COLO668 (cell line): ENCODE data around the gene FAM13A.
"Not testable (repeated sequence)": the region's sequence is repeated elsewhere in the genome, so short reads cannot be mapped to it uniquely, and the experiment has no call there.

Source experiments
- DNase-seq: peaks from one replicate; lab custom pipeline; 2025; ENCODE audit not compliant: unreplicated experiment; lab: John Stamatoyannopoulos, UW

The FAM13A gene

DNA sequence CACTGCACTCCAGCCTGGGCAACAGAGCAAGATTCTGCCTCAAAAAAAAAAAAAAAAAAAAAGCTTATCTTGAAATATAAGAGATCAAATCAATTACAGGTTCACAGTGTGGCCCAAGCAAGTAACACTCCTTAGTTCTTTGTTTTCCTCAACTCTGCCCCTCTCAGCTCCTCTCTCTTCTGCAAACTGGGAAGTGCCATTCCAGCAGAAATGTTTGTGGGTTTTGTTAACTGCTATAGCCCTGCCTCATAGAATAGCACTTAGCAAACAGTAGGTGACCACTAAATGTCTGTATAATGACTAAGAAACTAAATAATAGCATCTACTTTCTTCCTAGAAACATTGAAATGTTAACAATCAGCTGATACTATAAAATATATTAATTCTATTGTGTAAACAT is 199.4 kb downstream of the FAM13A start:
- no peak for DNase-seq

- DNase-seq = no peak
Observed at GRCh38 chr4:88854481-88854880, 202.5 kb downstream of the FAM13A start.

- DNase-seq = not testable (repeated sequence)
Observed at GRCh38 chr4:88853583-88853982, 203.4 kb downstream of the FAM13A start.

DNA sequence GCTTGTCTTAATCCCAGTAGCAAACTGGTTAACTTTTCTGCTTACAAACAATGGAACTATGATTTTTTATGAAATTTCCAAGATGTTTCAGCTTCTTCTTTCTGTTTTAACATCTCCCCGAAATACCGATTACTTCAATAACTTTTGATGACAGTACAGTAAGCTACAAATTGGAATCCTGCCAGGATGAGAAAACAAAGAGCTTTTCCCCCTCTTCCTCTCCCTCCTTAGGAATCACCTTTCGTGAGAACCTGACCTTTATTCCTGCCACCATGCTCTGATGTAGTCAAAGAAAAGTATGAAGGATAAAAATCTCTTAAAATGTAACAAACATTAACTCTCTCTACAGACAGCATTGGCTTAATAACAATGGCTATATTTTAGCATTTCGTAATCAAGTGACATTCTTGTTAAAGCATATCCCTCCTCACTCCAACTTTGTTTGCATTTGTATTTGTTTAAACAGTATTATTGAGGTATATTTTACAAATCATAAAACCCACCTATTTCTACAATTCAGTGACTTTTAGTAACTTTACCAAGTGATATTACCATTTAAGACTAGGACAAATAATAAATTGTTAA is 210.7 kb downstream of the FAM13A start:
- DNase-seq = no peak

DNA sequence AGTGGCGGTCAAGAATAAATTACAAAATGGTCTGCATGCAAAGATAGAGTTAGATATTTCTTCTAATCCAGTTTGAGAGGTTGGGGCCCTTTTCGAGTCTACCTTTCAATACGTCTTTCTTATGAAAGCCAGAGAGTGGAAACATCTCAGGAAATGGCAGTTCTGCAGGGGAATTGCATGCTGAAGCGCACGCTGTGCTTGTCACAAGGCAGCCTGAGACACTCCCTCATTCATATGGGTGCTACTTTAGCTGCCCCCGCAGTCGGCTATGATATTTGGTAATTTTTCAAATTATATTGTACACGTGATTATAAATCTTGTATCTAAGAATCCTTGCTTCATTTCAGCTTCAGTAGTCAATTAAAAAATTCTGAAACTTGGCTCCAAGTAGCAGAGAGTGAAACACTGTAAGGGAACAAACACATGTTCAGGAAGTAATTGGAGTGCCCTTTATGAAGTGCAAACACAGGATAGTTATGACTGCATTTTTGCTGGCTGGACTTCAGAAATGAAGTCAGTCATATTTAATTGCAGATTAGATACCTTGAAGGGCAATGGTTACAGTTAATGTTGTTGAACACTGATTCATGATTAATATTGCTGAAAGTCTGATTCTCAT is 213.8 kb downstream of the FAM13A start:
- no peak for DNase-seq

DNA sequence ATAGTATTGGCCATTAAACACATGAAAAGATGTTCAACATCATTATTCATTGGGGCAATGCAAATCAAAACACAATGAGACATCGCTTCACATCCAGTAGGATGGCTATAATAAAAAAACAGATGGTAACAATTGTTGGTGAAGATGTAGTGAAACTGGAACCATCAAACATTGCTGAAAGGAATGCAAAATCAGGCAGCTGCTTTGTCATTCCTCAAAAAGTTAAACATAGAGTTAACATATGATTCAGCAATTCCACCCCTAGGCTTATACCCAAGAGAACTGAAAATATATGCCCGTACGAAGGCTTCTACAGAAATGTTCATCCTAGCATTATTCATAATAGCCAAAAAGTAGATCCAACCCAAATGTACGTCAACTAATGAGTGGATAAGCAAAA is 215.3 kb downstream of the FAM13A start:
- no peak for DNase-seq

GRCh38 chr4:88836216-88836615 is 220.8 kb downstream of the FAM13A start:
- no peak for DNase-seq

DNA sequence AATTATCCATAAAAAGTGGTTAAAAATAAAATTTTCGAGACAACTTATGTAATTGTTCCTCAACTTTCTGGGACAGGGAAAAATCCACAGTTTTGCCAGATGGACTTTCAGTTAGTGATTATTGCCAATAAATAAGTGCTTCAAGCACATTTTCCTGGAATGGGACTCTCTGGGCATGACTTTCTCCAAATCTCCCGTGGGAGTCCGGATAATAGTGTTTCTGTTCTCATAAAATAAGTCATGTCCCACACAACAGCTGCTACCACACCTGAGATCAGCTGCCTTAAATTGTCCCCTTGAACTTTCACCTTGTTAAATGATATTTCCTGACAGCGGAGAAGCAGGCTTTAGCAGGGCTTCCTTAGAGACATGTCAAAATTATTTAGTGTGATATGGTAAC is 226.0 kb downstream of the FAM13A start:
- DNase-seq = no peak

DNA sequence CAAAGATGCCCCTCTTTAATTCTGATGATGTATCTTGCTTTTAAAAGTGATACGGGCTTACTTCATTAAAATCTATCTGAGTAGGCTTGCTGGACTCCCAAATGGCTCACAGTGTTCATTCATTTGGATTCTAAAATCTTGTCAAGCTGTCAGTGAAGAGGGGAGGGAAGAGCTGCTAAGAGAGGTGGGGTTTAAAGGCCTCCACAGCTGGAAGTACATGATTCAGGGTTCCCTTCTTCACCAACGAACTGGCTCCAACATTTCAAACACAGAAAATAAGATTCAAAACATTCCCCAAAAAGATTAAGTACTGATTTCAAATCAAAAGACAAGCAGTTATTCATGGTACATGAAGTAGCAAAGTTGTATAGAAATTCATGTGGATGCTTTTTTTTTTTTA is 226.4 kb downstream of the FAM13A start:
- DNase-seq = no peak

DNA sequence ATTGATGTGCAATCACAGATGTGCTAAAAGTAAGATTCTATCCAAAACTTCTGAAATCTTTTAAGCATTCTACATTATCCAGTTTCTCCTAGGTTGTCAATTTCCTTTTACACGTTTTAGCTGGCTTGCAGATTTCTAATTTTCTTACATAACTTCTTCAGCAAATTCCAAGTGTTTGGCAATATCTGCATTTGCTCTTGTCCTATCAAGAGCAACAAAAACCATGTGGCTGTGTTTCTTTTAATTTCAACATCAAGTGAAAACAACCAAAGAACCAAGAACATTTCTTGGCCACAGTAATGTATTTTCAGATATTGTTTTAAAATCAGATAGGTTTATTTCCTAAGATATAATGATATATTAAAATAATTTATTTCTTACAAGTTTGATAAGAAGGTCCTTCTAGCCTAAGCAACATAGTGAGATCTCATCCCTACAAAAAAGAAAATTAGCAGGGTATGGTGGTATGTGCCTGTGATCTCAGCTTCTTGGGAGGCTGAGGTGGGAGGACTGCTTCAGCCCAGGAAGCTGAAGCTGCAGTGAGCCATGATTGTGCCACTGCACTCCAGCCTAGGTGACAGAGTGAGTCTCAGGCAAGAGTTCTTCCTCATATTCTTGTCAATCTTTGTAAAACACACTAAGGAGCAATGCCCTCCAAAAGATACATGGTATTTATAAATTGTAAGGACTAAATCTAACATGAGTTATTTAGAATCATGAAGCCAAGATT is 228.0 kb downstream of the FAM13A start:
- no peak for DNase-seq

DNA sequence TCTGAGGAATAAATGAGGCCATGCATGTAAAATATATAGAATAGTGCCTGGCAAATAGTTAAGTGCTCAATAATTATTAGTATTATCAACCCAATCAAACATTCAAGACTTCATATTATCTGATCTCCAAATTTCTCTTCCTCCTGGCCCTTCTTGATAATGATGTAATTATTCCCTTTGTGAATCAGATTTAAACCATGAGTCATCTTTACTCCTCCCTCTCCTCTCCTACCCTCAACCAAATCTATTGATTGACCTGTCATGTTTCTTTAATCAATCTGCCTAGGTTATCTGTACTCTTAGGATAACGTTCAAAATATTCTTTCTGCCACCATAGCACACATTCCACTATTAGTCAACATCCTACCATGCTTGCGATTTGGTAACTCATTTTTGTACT is 229.5 kb downstream of the FAM13A start:
- DNase-seq = no peak

DNA sequence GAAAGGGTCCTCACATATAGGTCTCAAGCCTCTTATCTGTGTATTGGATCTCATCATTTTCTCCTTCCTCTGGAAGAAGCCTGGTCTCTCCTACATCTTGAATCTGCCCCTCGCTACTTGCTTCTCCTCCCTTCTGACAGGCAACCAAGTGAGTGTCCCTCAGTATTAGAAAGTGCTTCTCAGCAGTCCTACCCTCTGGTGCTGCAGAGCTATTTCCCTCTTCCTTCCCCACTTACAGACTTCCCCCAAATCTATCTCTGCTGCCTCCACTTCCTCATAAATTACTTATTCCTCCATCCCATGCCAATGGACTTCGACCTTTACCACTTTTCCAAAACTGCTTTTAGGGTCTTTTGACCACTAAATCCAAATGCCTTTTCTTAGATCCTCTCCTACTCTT is 230.2 kb downstream of the FAM13A start:
- DNase-seq = no peak

- DNase-seq = no peak
Observed at GRCh38 chr4:88825931-88826330, 231.1 kb downstream of the FAM13A start.

DNA sequence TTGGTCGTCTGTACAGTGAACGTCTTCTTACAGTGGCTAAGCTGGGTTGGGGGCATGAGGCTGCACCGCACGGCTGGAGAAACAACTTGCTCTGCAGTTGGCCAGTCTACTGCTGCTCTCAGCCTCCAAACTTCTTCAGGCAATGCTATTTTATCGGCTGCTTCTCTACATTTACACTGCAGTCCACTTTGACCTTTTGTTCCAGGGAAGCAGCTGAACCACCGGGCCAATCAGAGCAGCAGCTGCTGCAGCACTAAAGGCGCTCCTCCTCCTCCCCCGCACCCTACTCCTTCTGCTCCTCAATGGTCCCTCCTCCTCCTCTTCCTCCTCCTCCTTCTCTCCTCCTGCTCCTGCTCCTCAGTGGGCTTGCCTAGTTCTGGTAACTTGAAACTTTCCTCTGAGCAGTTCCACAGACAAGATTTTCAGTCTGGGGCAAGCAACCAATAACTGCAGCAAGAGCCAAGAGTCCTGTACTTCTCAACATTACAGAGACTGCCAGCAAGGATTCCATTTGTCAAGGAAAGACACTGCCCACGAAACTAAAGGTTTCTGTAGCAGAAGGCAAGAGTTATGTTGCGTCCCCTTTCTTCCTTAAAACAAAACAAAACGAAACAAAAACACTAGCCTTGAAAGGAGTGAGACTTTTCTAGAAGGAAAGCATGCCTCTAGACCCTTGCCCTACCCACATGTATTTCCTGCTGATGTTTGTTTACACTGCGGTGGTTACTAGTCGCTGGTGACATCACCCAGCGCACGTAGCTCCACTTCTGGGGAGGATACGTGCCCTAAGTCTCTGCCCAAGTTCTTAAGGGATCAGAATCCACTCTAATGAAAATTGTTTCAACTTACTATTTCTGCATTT is 233.7 kb downstream of the FAM13A start:
- peak; percentile 74 for DNase-seq

DNA sequence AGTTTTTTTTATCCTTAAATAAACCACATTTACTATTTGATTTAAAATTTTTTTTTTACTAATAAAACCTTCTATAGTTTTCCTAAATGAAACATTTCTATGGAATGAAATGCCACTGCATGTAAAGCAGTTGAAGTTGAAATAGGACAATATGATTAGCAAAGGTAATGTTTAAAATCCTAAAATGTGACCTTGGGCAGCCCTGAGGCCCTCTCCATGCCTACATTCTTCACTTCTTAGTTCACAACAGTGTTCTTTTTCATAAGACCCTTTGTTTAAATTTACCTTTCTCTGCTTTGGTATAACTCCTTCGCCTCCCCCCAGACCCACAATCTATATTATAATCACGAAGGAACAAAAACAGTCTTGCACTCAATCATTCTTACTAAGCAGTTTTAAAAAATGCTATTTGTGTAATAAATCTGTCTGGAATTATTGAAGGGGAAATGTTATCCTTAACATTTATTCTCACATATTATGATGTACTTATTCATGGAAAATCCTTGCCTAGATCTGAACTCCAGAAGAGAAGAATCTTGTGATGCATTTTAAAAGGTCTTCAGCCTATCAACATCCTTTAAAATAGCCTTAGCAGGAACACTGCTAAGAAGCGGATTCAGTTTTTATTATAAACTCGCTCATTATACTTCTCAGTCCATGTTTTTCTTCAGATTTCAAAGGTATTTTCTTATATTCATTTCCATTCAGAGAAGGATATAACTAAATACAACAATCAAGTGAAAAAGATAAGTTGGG is 234.8 kb downstream of the FAM13A start:
- DNase-seq = no peak

DNA sequence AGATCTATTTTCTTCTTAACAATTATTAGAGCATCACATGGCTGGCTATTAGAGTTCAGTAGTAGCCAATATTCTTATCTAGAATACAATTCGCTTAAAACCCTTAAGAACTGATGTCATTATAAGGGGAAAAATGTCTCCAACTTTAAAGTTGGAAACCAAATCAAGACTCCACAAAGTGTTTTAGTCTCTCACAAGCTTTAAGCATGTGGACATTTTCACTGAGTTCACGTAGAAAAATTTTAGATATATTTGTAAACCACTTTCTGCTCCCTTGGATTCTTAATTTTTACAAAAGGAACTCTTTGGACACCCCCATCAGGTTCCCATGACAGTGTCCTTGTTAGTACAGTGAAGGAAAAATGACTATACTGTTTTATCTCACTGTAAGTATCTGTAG is 235.5 kb downstream of the FAM13A start:
- no peak for DNase-seq

GRCh38 chr4:88820698-88821415 is 236.1 kb downstream of the FAM13A start:
- DNase-seq = peak; percentile 13

DNA sequence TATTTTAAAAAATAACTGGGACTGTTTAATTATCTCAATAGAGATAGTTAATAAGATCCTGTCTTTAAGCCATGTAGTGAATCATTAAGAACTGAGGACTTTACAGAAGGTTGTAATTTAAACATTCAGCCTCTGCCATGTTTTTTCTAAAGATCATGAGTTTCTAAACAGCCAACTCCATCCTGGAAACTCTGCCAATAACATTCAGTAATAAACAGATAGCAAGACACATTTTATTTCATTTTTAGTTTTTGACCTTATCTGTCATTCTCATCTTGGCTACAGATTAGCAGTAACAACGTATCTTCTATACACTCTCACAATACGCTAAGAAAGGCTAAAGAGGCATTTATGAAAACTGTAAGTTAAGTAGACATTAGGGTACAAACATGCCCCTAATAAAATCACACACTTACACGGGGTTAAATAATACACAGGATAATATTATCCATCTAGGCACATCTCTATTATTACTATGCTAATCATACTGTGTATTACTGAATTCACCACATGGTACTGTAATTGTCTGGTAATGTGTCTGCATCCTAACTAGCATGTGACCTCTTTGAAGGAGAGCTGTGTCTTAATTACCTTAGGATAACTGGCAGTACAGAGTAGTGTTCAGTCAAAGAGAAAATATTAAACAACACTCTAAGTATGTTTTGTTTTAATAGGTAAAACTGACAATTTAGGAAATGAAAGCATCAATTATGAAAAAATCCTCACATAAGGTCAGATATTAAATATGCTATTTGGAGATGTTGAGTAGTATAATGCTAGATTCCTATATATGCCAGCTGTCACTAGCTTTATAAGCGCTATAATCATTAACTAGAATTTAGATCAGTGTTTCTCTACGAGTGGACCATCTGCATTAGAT is 236.9 kb downstream of the FAM13A start:
- DNase-seq = no peak
